ENCODE results near the gene NLRP14.

GRCh38 chr11:7028141-7028540 lies 7.9 kb downstream of the NLRP14 start:
- TF ChIP-seq CTCF (IDR thresholded peaks at IDR 0.05; ENCODE audit: borderline replicate concordance, extremely low read depth, low read length, poor library complexity, severe bottlenecking) (no peak), EZH2 (IDR thresholded peaks at IDR 0.05; ENCODE audit: borderline replicate concordance, low read depth, low read length, severe bottlenecking) (no peak)

All from DND-41 (cell line).